Middle frontal gyrus (tissue), 1 donor: ENCODE measurements around the gene MGARP.

ENCODE experiments used
- DNase-seq: peaks from one replicate; pipeline ENCODE4 v3.0.0-alpha.2; 2015; ENCODE audit warnings: low spot score; ENCODE audit errors: extremely low spot score

MGARP gene

DNA sequence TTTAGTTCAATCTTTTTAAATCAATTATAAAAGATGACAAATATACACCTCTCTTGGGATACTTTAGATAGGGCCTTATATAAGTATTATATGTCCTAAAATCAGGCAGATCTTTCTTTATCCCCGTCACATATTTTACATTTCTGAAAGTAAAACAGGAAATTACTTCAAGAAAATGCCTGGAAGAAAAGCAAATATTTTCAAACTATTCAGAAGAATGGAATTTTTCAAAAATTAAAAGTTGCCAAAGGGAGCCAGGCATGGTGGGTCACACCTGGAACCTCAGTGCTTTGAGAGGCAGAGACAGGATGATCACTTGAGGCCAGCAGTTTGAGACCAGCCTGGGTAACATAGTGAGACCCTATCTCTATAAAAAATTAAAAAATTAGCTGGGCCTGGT, 34.4 kb downstream of the MGARP start:
- no peak for DNase-seq

DNA sequence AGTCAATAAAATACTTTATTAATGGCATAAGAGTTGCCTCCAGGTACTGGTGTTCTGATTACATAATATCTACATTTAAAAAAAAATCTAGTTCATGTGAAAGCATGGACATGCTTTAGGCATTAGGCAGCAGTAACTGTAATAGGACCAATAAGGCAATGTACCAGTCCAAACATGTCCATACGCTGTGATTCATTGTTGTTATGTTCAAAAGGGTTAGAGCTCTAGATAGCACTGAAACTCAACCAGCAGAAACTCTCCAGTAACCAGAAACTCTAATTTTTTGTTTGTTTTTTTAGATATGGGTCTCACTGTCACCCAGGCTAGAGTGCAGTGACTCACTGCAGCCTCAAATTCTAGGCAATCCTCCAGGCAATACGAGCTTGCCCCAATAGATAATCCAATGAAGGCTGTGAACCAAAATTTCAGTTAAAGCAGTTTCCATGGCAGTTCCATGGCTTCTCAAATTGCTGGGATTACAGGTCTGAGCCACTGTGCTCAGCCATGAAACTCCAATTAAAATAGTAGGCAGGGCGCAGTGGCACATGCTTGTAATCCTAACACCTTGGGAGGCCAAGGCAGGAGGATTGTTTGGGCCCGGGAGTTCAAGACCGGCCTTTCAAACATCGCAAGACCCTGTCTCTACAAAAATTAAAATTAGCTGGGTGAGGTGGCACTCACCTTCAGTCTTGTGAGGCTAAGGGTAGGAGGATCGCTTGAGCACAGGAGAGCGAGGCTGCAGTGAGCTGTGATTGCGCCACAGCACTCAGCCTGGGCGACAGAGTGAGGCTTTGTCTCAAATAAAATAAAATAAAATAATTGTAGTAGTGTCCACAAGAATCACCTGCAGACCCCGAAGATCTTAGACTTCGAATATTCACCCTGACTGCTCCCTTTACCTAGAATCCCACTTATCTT, 36.3 kb downstream of the MGARP start:
- no peak for DNase-seq

GRCh38 chr4:139242511-139243051, 37.4 kb downstream of the MGARP start:
- DNase-seq, result no peak

- DNase-seq, result no peak
Observed at GRCh38 chr4:139241784-139242151, 38.3 kb downstream of the MGARP start.

GRCh38 chr4:139241086-139241783, 38.8 kb downstream of the MGARP start:
- no peak for DNase-seq

DNA sequence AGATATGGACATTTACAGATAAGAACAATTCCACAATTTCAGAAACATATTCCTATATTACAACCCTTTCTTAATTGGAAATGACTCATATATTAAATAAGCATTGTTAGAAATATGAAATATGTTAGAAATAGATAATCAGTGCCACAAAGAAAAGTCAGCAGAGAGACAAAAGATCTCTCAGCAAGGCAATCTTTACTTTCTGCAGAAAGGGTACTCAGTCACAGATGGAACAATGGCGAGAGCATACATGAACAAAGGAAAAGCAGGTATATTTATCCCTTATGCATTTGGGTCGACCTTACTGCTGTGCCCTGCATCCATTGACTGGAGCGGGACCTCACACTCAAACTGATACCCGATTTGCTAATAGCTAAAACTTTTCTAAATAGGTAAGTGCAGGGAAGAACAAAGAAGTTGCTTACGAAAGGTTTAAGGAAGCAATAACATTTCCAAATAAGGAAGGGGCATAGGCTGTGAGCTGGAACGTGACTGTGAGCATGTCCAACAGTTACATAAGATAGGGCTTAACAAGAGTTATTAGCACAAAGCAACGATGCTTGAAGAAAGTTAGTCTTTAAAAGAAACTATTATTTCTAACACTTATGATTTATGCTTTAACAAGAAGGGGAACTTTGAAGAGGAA, 40.8 kb downstream of the MGARP start:
- DNase-seq, result no peak

DNA sequence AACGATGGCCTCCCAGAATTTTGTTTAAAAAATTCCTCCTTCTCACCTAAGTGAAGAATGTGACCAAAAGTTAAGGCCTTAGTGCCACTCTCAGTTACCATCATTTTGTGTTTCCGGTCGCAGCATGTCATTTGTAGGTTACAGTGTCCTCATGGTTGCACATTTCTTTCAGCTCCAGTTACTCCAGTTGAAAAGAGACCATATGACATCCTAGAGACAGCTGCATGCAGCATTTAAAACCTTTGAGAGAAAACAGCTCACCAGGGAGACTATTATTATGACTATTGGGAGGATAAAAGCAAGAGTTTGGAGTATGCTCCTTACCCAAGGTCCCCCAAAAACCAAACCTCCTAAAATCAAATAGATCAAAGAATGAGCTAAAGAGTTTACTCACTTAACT, 45.8 kb downstream of the MGARP start:
- no peak for DNase-seq

- DNase-seq, result peak; percentile 22
Observed at GRCh38 chr4:139229534-139230039, 50.4 kb downstream of the MGARP start.

GRCh38 chr4:139227729-139228404, 52.2 kb downstream of the MGARP start:
- no peak for DNase-seq

GRCh38 chr4:139223682-139224317, 56.2 kb downstream of the MGARP start:
- peak; percentile 28 for DNase-seq

GRCh38 chr4:139222215-139222614, 57.8 kb downstream of the MGARP start:
- DNase-seq, result no peak

DNA sequence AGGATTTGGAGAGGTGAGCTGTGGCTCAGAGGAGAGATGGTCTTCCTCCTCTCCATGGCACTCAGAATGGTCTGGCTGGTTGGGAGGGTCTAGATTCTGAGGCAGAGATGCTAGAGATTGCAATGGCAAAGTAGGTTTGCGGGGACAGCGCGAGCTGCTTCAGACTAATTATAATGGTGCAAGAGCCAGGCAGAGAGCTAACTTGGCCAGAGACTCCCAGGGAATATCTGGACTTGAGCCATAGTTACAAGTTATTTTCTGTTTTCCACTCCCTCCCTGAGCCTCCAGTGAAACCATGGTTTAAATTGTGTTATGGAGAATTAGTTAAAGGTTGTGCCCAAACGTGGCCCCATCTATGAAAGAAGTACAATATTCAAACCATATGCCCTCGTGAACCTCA, 58.3 kb downstream of the MGARP start:
- no peak for DNase-seq

DNA sequence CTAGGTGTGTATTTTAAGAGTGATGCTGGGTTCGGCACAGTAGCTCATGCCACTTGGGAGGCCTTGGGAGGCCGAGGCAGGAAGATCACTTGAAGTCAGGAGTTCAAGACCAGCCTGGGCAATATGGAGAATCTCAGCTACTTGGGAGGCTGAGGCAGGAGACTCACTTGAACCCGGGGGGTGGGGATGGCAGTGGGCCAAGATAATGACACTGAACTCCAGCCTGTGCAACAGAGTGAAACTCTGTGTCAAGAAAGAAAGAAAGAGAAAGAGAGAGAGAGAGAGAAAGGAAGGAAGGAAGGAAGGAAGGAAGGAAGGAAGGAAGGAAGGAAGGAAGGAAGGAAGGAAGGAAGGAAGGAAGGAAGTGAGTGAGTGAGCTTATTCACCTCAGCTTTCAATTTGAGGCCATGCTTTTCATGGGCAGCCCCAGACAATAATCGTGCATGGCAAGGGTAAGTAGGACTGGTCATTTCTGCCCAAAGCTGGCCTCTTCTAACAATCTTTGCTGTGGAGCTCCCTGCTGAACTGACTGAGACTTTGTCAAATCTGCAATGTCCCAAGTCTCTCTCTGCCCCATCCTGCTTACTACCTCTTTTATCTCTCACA, 60.5 kb downstream of the MGARP start:
- no peak for DNase-seq
